IgD-negative memory B cell (primary cell): Measurements from ENCODE around the gene GLIPR2. TPM values are rescaled to one million over a fixed set of nuclear protein-coding genes. Genes with fewer than 3 reads are reported as not detected.
"Not testable (repeated sequence)": the region's sequence is repeated elsewhere in the genome, so short reads cannot be mapped to it uniquely, and the experiment has no call there.

ENCODE experiments used
- H3K27ac Mint-ChIP-seq, 3 donors: one replicate each; pipeline ENCODE4 v1.8.0; 2020 to 2022; ENCODE audit warnings: mild to moderate bottlenecking in 3 of 3, mixed read lengths in 3 of 3, moderate library complexity in 1 of 3
- H3K27me3 Mint-ChIP-seq: one replicate; pipeline ENCODE4 v1.8.0; 2021; ENCODE audit warnings: mixed read lengths
- H3K36me3 Mint-ChIP-seq: one replicate; pipeline ENCODE4 v1.8.0; 2020; ENCODE audit warnings: mild to moderate bottlenecking, mixed read lengths
- H3K4me1 Mint-ChIP-seq, 3 donors: one replicate each; pipeline ENCODE4 v1.8.0; 2020 to 2022; ENCODE audit warnings: mixed read lengths in 3 of 3, mild to moderate bottlenecking in 1 of 3
- H3K4me3 Mint-ChIP-seq, 4 donors: one replicate each; pipeline ENCODE4 v1.8.0; 2020 to 2022; ENCODE audit warnings: mild to moderate bottlenecking in 4 of 4, mixed read lengths in 4 of 4, moderate library complexity in 3 of 4
- H3K9me3 Mint-ChIP-seq, 3 donors: one replicate each; pipeline ENCODE4 v1.8.0; 2020 to 2021; ENCODE audit warnings: mixed read lengths in 3 of 3, mild to moderate bottlenecking in 1 of 3
- polyA plus RNA-seq: library from polyadenylated mRNA; unstranded; fragments of 300-500 nt; fragmentation: Illumina TruSeq; gene quantifications from one replicate; pipeline ENCODE4 v1.2.3, GENCODE V29; 2021

GLIPR2 gene
- polyA plus RNA-seq, 1 donor from 2014 or later, result 36.2 TPM

GRCh38 chr9:36158122-36158521, 21.6 kb downstream of the GLIPR2 start:
- no peak overlapping the region for H3K27ac Mint-ChIP-seq
- H3K4me1 Mint-ChIP-seq, result peaks cover 10 to 21% (median 17%) of the 10 kb centered on the region in 3 donors

GRCh38 chr9:36158917-36159316, 22.4 kb downstream of the GLIPR2 start:
- no peaks in the 10 kb centered on the region for H3K27me3 Mint-ChIP-seq
- H3K27ac Mint-ChIP-seq, result no peak overlapping the region
- H3K36me3 Mint-ChIP-seq, result peaks cover 10% of the 10 kb centered on the region
- H3K4me1 Mint-ChIP-seq, result peaks cover 4 to 13% (median 13%) of the 10 kb centered on the region in 3 donors
- H3K4me3 Mint-ChIP-seq, result peak overlapping the region in 1 of 4 donors; percentile 67
- H3K9me3 Mint-ChIP-seq, result no peaks in the 10 kb centered on the region

More at GRCh38 chr9:36158122-36158521, 21.6 kb downstream of the GLIPR2 start:
- H3K27me3 Mint-ChIP-seq, result no peaks in the 10 kb centered on the region
- H3K36me3 Mint-ChIP-seq, result peaks cover 10% of the 10 kb centered on the region
- H3K9me3 Mint-ChIP-seq, result no peaks in the 10 kb centered on the region
- H3K4me3 Mint-ChIP-seq, result no peak overlapping the region

GRCh38 chr9:36159509-36159908, 23.0 kb downstream of the GLIPR2 start:
- not testable (repeated sequence) for H3K4me1 Mint-ChIP-seq, H3K9me3 Mint-ChIP-seq, H3K36me3 Mint-ChIP-seq, H3K27ac Mint-ChIP-seq, H3K27me3 Mint-ChIP-seq
- peak overlapping the region in 1 of 4 donors; percentile 34 for H3K4me3 Mint-ChIP-seq

- not testable (repeated sequence) for H3K27ac Mint-ChIP-seq, H3K4me3 Mint-ChIP-seq, H3K4me1 Mint-ChIP-seq, H3K9me3 Mint-ChIP-seq, H3K36me3 Mint-ChIP-seq, H3K27me3 Mint-ChIP-seq
Observed at GRCh38 chr9:36160126-36160525, 23.6 kb downstream of the GLIPR2 start.

- Mint-ChIP-seq H3K4me3 (no peak overlapping the region), H3K36me3 (peaks cover 8% of the 10 kb centered on the region), H3K27me3 (no peaks in the 10 kb centered on the region), H3K4me1 (peaks cover 3 to 4% (median 3%) of the 10 kb centered on the region in 3 donors), H3K9me3 (no peaks in the 10 kb centered on the region), H3K27ac (no peak overlapping the region)
Observed at GRCh38 chr9:36161187-36161586, 24.7 kb downstream of the GLIPR2 start.

GRCh38 chr9:36162211-36162738, 25.7 kb downstream of the GLIPR2 start:
- H3K36me3 Mint-ChIP-seq, result peaks cover 5% of the 10 kb centered on the region
- H3K27ac Mint-ChIP-seq, result peak overlapping the region in 1 of 3 donors; percentile 43
- H3K4me1 Mint-ChIP-seq, result peaks cover 6 to 8% (median 6%) of the 10 kb centered on the region in 3 donors
- H3K27me3 Mint-ChIP-seq, result no peaks in the 10 kb centered on the region
- no peaks in the 10 kb centered on the region for H3K9me3 Mint-ChIP-seq
- H3K4me3 Mint-ChIP-seq, result no peak overlapping the region

GRCh38 chr9:36163049-36163785, 26.7 kb downstream of the GLIPR2 start:
- Mint-ChIP-seq H3K4me1 (peaks cover 6 to 8% (median 6%) of the 10 kb centered on the region in 3 donors), H3K36me3 (peaks cover 5% of the 10 kb centered on the region), H3K9me3 (no peaks in the 10 kb centered on the region), H3K4me3 (no peak overlapping the region), H3K27ac (no peak overlapping the region), H3K27me3 (no peaks in the 10 kb centered on the region)

GRCh38 chr9:36163786-36164170, 27.2 kb downstream of the GLIPR2 start:
- no peaks in the 10 kb centered on the region for H3K9me3 Mint-ChIP-seq
- peaks cover 3% of the 10 kb centered on the region for H3K36me3 Mint-ChIP-seq
- H3K27me3 Mint-ChIP-seq, result no peaks in the 10 kb centered on the region
- no peak overlapping the region for H3K27ac Mint-ChIP-seq
- H3K4me1 Mint-ChIP-seq, result peaks cover 6 to 8% (median 6%) of the 10 kb centered on the region in 3 donors
- no peak overlapping the region for H3K4me3 Mint-ChIP-seq

GRCh38 chr9:36164372-36164771, 27.8 kb downstream of the GLIPR2 start:
- no peak overlapping the region for H3K27ac Mint-ChIP-seq
- peaks cover 3% of the 10 kb centered on the region for H3K36me3 Mint-ChIP-seq
- no peaks in the 10 kb centered on the region for H3K9me3 Mint-ChIP-seq
- peaks cover 1% of the 10 kb centered on the region for H3K27me3 Mint-ChIP-seq
- H3K4me1 Mint-ChIP-seq, result peaks cover 6 to 8% (median 6%) of the 10 kb centered on the region in 3 donors
- H3K4me3 Mint-ChIP-seq, result peak overlapping the region in 1 of 4 donors; percentile 70

- Mint-ChIP-seq H3K27ac (no peak overlapping the region), H3K4me1 (peaks cover 6 to 8% (median 6%) of the 10 kb centered on the region in 3 donors)
Observed at GRCh38 chr9:36164989-36165388, 28.5 kb downstream of the GLIPR2 start.

GRCh38 chr9:36165826-36166167, 29.3 kb downstream of the GLIPR2 start:
- peak overlapping the region in 2 of 4 donors; percentile 82 to 92 for H3K4me3 Mint-ChIP-seq
- H3K9me3 Mint-ChIP-seq, result no peaks in the 10 kb centered on the region
- peaks cover 1% of the 10 kb centered on the region for H3K27me3 Mint-ChIP-seq
- peaks cover 3% of the 10 kb centered on the region for H3K36me3 Mint-ChIP-seq
- H3K27ac Mint-ChIP-seq, result peak overlapping the region in 2 of 3 donors; percentile 46 to 90
- peaks cover 5 to 6% (median 6%) of the 10 kb centered on the region in 3 donors for H3K4me1 Mint-ChIP-seq

More at GRCh38 chr9:36164989-36165388, 28.5 kb downstream of the GLIPR2 start:
- Mint-ChIP-seq H3K27me3 (peaks cover 1% of the 10 kb centered on the region), H3K9me3 (no peaks in the 10 kb centered on the region), H3K36me3 (peaks cover 3% of the 10 kb centered on the region), H3K4me3 (peak overlapping the region in 2 of 4 donors; percentile 48 to 72)

GRCh38 chr9:36166168-36166927, 29.8 kb downstream of the GLIPR2 start:
- H3K27ac Mint-ChIP-seq, result peak overlapping the region; percentile 18 to 90 (median 67)
- peaks cover 5 to 6% (median 6%) of the 10 kb centered on the region in 3 donors for H3K4me1 Mint-ChIP-seq
- H3K4me3 Mint-ChIP-seq, result peak overlapping the region; percentile 71 to 92 (median 87)

GRCh38 chr9:36169166-36169565, 32.6 kb downstream of the GLIPR2 start, which contains the start of gene CCIN:
CCIN (plus strand) TSS chr9:36169388; CDS start chr9:36169503, 115 bp downstream.
- H3K27ac Mint-ChIP-seq, result no peak within 1 kb of the TSS
- H3K9me3 Mint-ChIP-seq, result no peaks in the 10 kb centered on the region
- no peaks in the 10 kb centered on the region for H3K36me3 Mint-ChIP-seq
- peak within 1 kb of the TSS in 1 of 4 donors; percentile 40 for H3K4me3 Mint-ChIP-seq
- H3K4me1 Mint-ChIP-seq, result peaks cover 3 to 6% (median 5%) of the 10 kb centered on the region in 3 donors
- H3K27me3 Mint-ChIP-seq, result peaks cover 1% of the 10 kb centered on the region

More at GRCh38 chr9:36166168-36166927, 29.8 kb downstream of the GLIPR2 start:
- Mint-ChIP-seq H3K36me3 (no peaks in the 10 kb centered on the region), H3K9me3 (no peaks in the 10 kb centered on the region), H3K27me3 (peaks cover 1% of the 10 kb centered on the region)

GRCh38 chr9:36169708-36170107, 33.2 kb downstream of the GLIPR2 start:
- no peak overlapping the region for H3K27ac Mint-ChIP-seq
- peaks cover 3 to 6% (median 5%) of the 10 kb centered on the region in 3 donors for H3K4me1 Mint-ChIP-seq
- H3K9me3 Mint-ChIP-seq, result no peaks in the 10 kb centered on the region
- H3K4me3 Mint-ChIP-seq, result no peak overlapping the region
- no peaks in the 10 kb centered on the region for H3K36me3 Mint-ChIP-seq
- peaks cover 2% of the 10 kb centered on the region for H3K27me3 Mint-ChIP-seq

GRCh38 chr9:36170531-36170930, 34.0 kb downstream of the GLIPR2 start:
- peaks cover 0 to 2% (median 0%) of the 10 kb centered on the region in 3 donors for H3K9me3 Mint-ChIP-seq
- peaks cover 5% of the 10 kb centered on the region for H3K27me3 Mint-ChIP-seq
- H3K36me3 Mint-ChIP-seq, result no peaks in the 10 kb centered on the region
- peaks cover 3 to 5% (median 4%) of the 10 kb centered on the region in 3 donors for H3K4me1 Mint-ChIP-seq
- no peak overlapping the region for H3K4me3 Mint-ChIP-seq
- no peak overlapping the region for H3K27ac Mint-ChIP-seq
